Retina (tissue), 1 donor: ENCODE results near the gene AIRE.

ENCODE experiments used
- DNase-seq: peaks from one replicate; pipeline ENCODE4 v3.0.0-alpha.2; 2016

The AIRE gene

GRCh38 chr21:44325386-44326271 lies 40.0 kb downstream of the AIRE start:
- DNase-seq: no peak

- DNase-seq: no peak
Observed at GRCh38 chr21:44326272-44326647, 40.6 kb downstream of the AIRE start.

- no peak for DNase-seq
Observed at GRCh38 chr21:44326716-44327602, 41.3 kb downstream of the AIRE start.

GRCh38 chr21:44327603-44327974 lies 41.9 kb downstream of the AIRE start:
- DNase-seq: no peak

DNA sequence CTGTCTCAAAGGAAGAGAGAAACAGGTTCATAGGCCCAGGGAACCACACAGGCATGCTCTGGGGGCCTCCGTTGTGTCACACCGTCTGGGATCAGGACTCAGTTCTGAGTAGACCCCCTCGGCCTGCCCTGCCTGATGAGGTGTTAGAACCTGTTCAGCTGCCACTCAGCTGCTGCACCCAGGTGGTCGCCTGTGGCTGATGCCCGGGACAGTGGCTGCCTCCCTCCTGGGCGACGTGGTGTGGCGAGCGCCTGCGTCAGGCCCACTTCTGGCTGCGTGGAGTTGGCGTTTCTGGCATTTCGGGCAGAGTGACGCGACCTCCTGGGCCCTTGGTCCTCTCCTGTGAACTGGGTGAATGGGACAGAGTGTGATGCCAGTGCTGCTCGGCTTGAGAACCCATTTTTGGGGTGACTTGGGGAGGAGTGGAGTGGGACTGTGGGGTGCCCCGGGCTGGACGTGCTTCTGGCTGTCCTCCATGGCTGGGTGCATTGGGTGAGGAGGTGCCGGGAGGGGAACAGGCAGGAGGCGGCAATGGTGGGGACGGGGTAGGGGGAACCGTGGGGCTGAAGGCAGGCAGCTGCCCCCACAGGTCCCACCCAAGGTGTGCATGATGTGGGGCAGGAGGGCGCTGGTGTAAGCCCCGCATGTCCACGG lies 42.7 kb downstream of the AIRE start:
- DNase-seq: no peak

DNA sequence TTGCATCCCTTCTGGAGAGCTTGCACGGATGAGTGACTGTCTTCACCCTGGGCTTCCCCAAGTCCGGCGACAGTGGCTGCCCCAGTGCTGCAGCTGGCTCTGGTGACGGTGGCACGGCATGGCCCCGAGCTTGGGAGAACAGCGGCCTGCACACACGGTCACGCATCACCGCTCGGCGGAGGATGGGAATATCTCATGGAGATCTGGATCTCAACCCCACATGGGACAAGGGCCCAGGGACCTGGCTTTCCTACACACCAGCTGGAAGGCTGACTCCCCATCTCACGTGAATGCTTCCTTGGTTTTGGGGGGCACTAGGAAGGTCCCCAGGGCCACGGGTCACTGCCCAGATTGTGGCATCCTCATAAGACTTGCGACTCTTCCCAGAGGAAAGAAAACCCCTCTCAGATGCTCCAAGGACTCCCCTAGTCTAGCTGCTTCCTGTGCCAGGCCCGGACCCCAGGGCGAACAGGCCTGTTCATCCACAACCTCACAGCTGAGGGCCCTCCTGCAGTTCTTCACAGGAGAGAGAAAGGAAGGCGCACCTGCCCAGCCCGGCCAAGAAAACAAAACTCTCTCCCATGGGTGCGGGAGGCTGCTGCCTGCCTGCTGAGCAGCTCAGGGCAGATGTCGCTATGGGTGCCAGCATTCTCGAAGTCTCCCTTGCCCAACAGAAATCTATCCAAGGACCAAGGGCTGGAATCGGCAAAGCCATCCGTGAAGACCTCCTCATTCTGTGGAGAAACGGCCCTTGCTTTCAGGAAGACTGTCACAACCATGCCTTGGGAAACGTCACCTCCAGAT lies 43.6 kb downstream of the AIRE start:
- DNase-seq: no peak

DNA sequence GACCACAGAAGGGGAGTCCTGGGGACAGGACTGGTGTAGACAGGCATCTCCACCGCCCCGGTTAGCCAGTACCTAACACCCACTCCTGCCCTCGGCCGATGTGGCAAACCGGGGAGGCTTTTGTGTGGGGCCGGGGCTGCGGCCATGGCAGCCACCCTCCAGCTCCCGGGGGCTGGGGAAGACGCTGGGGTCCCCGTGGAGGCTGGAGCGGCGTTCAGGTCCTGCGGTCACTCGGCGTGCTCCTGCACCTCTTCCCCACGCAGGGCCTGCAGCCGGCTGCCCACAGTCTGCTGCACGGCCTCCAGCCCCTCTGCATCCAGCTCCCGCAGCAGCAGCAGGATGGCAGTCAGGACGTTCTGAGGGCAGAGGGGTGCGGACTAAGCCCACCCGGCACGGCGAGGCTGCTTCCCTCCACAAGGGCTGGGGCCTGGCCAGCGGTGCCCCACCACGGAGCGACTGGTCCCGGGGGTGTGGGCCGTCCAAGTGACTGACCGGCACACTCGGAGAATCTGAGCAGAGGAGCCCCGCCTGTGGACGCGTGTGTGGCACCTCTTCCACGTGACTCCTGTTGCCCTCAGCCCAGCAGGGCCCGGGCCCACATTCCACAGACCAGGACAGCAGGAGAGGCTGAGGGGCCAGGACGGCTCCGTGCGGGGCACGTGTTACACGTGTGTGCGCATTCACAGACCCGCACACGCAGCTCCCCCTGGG lies 44.5 kb downstream of the AIRE start:
- DNase-seq: no peak

GRCh38 chr21:44330698-44331097 lies 45.0 kb downstream of the AIRE start:
- no peak for DNase-seq

GRCh38 chr21:44331209-44331608 lies 45.5 kb downstream of the AIRE start:
- DNase-seq: no peak

- DNase-seq: no peak
Observed at GRCh38 chr21:44331650-44332307, 46.1 kb downstream of the AIRE start.

DNA sequence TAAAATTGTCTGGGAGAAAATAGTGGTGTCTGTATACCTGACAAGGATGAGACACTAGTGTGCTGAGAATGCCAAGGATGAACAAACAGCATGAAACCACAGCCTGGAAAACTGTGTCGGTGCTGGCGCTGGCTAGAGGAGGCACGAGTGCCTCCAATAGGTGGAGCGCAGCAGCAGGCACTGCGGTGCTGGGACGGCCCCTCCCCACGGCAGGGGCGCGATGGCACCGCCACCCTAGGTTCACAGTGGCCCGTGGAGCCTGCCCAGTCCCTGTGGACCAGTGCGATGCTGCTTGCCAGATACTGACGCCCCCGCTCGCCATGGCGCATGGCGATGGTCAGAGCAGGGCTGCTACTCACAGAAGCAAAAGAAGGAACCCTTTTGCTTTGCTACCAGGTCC lies 46.7 kb downstream of the AIRE start:
- no peak for DNase-seq

GRCh38 chr21:44332965-44333364 lies 47.3 kb downstream of the AIRE start:
- DNase-seq: no peak

- DNase-seq: no peak
Observed at GRCh38 chr21:44333509-44334328, 48.0 kb downstream of the AIRE start.

DNA sequence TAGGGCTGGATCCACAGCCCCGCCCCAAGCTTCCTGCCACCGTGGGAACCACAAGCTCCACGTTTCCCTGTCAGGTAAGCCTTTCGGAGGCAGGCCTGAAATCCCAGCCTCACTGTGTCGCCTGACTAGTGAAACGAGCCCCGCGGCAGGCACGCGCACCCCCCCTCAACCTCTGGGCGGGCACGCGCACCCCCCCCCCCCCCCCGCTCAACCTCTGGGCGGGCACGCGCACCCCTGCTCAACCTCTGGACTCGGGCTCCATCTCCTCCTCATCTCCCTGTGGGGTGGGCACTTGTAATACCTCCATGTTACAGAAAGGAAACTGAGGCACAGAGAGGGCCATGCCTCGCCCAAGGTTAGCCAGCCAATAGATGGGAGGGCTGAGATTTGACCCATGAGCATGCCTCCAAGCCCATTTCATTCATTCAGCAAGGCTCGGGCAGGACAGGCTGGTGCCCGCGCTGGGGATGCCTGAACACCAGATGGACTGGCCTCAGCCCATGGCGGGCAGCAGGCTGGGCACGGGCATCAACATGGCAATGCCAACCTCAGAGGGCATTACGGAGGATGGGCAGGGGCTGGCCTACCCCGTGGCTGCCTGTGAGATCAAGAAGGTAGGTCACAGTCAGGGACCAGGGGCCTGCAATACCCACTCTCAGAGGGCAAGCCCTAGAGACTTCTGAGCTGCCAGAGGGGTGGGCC lies 48.8 kb downstream of the AIRE start:
- no peak for DNase-seq

GRCh38 chr21:44335266-44336059 lies 49.8 kb downstream of the AIRE start:
- no peak for DNase-seq

GRCh38 chr21:44337449-44337848 lies 51.8 kb downstream of the AIRE start:
- no peak for DNase-seq

DNA sequence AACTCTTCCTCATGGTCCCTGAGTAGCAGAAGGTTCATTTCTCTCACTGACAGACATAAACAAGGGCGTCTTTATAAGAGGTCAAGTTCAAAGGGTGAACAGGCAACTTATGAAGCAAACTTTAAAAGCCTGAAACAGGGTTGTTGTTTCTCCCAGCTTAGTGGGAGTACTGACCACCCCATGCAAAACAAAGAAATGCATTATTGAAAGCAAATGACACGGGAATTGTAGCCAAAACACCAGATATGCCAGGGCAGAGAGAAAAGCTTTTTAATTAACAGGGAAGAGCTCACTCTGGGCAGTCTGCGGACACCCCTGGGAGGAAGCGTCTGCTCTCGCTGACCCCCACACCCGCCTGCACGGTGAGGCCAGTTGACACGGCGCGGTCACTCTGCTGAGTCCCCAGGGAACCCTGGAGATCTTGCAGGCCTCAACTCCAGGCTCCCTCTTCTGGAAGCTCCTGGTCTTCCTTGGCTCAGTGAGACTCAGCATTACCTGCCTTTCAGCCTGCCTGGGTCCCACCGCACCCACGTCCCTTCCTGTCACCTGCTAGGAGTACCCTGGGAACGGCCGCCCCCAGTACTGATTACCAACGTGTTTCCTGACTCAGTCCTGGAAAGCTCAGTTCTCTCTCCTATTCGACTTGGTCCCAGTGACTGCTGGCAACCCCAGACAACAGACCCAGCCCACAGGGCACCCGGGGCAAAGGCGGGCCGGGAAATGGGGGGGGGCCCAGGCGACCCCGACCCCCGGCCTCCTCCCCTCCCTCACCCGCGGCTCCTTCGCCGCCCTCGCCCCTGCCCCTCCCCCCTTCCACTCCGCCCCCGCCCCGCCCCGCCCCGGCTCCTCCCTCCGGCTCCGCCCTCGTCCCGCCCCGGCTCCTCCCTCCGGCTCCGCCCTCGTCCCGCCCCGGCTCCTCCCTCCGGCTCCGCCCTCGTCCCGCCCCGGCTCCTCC lies 52.5 kb downstream of the AIRE start:
- peak; percentile 87 for DNase-seq
